Testis (tissue), 2 donors: ENCODE data around the gene FKTN.

ENCODE experiments used
- CTCF ChIP-seq, 3 experiments: fragments of 450-650 bp in 2 of 3; fragments of 200-600 bp in 1 of 3; sonication (generic) in 1 of 3; IDR thresholded peaks; one replicate each; pipeline ENCODE4 v1.5.1; 2016 to 2019; ENCODE audit warnings: antibody characterized with exemption in 3 of 3, mild to moderate bottlenecking in 2 of 3, moderate library complexity in 1 of 3
- POLR2A ChIP-seq: fragments of 450-650 bp; IDR thresholded peaks from one replicate; pipeline ENCODE4 v1.6.1; 2017; ENCODE audit warnings: antibody characterized with exemption, mild to moderate bottlenecking, moderate library complexity

- TF ChIP-seq POLR2A (no peak), CTCF (IDR thresholded peaks at IDR 0.05) (no peak)
Measured at GRCh38 chr9:105625088-105625487, 67.2 kb downstream of the FKTN start.
